Fibroblast of pulmonary artery (primary cell): ENCODE data around the gene GPR137C.

Source experiments
- DNase-seq: peaks from one replicate; pipeline ENCODE4 v3.0.0-alpha.2; 2010; ENCODE audit warnings: low read depth
- H3K4me3 ChIP-seq: replicated peaks from 2 replicates; pipeline ENCODE4 v1.5.1; 2011; ENCODE audit warnings: low read depth, mild to moderate bottlenecking, control low read depth, low read length, moderate library complexity
- TF ChIP-seq, protein P1 (sequence below): IDR thresholded peaks from 2 replicates; pipeline ENCODE4 v1.5.1; 2011; ENCODE audit warnings: mild to moderate bottlenecking, control low read depth, low read length, inconsistent platforms; ENCODE audit errors: missing control alignments

Gene GPR137C

DNA sequence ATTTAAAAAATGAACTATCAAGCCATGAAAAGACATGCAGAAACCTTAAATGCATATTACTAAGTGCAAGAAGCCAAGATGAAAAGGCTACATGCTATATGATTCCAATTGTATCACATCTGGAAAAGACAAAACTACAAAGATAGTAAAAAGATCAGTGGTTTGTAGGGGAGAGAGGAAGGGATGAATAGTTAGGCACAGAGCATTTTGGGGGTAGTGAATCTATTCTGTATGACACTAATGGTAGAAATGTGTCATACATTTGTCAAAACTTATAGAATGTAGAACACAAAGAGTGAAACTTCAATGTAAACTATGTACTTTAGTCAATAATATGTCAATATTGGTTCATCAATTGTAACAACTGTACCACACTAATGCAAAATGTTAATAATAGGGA lies 21.2 kb upstream of the GPR137C start:
- TF ChIP-seq, protein P1, sequence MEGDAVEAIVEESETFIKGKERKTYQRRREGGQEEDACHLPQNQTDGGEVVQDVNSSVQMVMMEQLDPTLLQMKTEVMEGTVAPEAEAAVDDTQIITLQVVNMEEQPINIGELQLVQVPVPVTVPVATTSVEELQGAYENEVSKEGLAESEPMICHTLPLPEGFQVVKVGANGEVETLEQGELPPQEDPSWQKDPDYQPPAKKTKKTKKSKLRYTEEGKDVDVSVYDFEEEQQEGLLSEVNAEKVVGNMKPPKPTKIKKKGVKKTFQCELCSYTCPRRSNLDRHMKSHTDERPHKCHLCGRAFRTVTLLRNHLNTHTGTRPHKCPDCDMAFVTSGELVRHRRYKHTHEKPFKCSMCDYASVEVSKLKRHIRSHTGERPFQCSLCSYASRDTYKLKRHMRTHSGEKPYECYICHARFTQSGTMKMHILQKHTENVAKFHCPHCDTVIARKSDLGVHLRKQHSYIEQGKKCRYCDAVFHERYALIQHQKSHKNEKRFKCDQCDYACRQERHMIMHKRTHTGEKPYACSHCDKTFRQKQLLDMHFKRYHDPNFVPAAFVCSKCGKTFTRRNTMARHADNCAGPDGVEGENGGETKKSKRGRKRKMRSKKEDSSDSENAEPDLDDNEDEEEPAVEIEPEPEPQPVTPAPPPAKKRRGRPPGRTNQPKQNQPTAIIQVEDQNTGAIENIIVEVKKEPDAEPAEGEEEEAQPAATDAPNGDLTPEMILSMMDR: no peak

DNA sequence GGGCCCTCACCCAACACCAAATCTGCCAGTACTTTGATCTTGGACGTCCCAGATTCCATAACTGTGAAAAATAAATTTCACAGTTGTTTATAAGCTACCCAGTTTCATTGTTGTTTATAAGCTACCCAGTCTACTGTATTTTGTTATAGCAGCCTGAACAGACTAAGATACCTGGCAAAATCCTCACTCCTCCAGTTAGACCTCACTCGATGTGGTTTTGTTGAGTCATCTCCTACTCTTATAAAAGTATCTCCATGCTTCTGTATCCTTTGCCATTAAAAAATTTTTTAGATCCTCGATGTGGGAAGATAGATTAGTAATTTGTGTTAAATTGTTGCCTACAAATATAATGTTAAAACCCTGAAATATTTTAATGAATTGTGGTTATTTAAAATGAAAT lies 16.4 kb upstream of the GPR137C start:
- H3K4me3 ChIP-seq: no peak overlapping the region
- TF ChIP-seq, protein P1: no peak
- no peak for DNase-seq

More for the DNA sequence above, 21.2 kb upstream of the GPR137C start:
- DNase-seq: no peak
- no peak overlapping the region for H3K4me3 ChIP-seq

DNA sequence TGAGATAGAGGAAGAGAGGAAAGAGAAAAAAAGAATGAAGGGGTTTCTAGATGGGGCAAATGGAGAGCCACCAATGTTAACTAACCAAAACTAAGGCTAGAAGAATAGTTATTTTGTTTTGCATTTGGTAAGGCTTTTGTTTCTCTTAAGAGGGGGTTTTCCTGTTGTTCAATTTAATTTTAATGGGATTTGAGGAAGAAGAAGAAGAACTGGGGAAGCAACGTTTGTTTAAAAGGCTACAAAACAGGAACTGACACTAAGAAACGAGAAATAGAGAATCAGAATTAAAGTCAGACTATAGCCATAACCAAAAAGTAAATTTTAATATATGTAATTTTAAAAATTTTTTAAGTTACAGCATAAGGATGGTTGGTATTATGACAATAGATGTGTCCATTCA lies 14.0 kb upstream of the GPR137C start:
- DNase-seq: no peak
- TF ChIP-seq, protein P1: no peak
- no peak overlapping the region for H3K4me3 ChIP-seq

DNA sequence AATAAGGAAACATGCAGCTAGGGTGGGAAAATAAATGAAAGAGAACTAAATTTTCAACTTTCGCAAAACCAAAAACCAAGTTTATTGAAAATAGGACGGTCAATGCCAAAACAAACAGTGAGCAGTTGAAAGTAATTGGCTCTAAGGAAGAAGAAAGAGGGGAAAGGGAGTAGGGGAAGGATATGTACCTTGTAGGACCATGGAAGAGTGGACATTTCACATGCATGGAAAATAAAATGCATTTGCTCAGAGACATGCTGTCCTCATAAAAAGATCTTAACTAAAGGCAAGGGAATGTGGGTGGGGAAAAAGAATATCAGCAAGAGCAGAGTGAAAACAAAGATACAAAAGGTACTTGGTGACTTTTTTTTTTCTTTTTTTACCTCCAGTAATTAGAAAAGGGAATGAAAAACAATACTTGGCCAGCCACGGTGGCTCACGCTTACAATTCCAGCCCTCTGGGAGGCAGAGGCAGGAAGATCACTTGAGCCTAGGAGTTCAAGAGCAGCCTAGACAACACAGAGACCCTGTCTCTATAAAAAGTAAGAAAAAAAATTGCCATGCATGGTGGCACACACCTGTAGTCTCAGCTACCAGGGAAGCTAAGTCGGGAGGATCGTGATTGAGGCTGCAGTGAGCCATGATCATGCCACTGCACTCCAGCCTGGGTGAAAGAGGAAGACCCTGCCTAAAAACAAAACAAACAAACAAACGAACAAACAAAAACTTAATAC lies 6.9 kb upstream of the GPR137C start:
- DNase-seq: no peak
- H3K4me3 ChIP-seq: no peak overlapping the region
- TF ChIP-seq, protein P1: no peak

DNA sequence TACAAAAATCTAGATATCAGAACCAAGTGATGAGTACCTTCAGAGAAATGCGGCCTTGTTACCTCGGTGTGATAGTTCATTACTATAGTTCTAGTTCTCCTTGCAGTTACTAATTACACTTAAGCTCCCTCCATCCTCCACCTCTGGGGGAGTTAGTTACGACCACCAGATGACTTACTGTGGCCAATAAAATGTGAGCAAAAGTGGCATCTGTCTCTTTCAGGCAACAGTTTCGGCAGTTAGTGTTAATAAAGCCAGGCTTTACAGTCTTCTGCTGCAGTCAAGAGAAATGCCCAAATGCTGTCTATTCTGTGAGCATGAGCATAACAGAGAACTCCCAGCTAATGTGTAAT lies 6.3 kb upstream of the GPR137C start:
- DNase-seq: no peak
- TF ChIP-seq, protein P1: no peak
- no peak overlapping the region for H3K4me3 ChIP-seq

DNA sequence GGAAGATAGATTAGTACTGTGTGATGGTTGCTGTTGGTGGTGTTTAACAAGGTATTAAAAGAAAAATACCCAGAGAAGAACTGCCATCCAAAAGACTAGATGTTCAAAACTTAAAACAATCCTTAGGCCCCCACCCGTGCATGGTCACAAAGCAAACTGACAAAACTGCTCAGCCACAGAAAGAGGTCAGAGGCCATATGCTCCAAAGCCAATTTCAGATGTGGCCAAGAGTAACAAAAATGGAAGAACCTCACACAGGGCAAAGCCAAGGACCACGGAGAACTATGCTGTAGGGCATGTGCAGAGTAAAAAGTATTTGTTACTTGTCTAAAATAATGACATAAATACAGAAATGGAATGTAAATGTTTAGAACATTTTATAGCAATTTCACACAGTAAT lies 5.6 kb upstream of the GPR137C start:
- DNase-seq: no peak
- TF ChIP-seq, protein P1: no peak
- no peak overlapping the region for H3K4me3 ChIP-seq

DNA sequence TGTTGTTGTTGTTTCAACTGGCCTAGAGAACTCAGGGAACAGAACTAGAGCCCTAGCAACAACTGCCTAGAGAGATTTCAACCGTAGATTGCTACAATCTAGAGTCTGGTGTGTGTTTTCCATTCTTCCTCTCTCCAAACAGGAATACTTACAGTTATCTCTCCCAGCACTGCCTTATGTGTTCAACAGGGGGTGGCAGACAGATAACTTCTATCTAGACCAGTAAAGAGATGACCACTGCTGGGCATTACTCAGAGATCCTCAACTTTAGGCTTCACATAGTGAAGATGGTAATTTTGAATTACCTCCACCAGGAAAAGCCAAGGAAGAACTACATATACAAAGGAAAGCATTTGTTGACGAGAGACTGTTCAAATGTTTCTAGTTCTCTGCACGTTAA lies 5.1 kb upstream of the GPR137C start:
- H3K4me3 ChIP-seq: no peak overlapping the region
- no peak for DNase-seq
- TF ChIP-seq, protein P1: no peak
